Activated naive CD8-positive, alpha-beta T cell (primary cell): ENCODE measurements around the gene CFAP100.

Source experiments
- H3K27ac Mint-ChIP-seq: one replicate; pipeline ENCODE4 v1.8.0; 2021; ENCODE audit warnings: mixed read lengths
- H3K27me3 Mint-ChIP-seq: one replicate; pipeline ENCODE4 v1.8.0; 2021; ENCODE audit warnings: mixed read lengths
- H3K36me3 Mint-ChIP-seq: one replicate; pipeline ENCODE4 v1.8.0; 2021; ENCODE audit warnings: mixed read lengths
- H3K4me1 Mint-ChIP-seq: one replicate; pipeline ENCODE4 v1.8.0; 2021; ENCODE audit warnings: low read depth, mixed read lengths
- H3K4me3 Mint-ChIP-seq: one replicate; pipeline ENCODE4 v1.8.0; 2021; ENCODE audit warnings: mild to moderate bottlenecking, mixed read lengths
- H3K9me3 Mint-ChIP-seq: one replicate; pipeline ENCODE4 v1.8.0; 2021; ENCODE audit warnings: low read depth, mixed read lengths

The CFAP100 gene

DNA sequence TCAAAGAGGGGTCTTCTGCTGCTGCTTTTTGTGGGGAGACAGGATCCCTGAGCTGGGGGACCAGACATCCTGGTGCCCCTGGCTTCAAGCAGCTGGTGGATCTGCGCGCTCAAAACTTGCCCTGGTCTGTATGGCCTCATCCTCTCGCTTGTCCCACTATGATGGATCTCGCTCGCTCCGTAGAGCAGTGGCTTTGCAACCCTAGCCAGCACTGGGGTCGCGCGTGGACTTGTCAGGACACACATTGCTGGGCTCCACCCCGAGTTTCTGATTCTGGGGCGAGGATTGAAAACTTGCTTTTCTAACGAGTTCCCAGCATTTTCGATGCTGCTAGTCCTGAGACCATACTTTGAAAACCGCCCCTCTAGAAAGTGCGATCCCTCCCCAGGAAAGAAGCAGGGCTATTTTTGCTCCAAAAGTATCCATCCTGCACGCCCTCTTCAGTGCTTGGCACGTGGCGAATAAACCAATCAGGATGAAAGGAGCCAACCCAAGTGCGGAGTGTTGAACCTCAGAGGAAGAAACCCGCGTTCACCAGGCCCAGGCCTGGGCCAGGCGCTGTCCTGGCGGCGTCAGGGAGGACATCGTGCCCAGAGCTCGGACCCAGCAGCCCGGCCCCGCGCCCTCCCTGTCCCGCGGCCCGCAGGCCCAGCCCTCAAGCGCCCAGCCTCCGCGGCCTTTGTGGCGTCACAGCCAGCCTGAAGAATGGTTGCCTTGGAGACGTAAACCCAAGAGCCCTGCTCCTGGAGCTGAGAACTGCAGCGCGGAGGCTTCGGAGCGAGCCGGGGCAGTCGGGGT lies at the start of gene CFAP100:
Gene CFAP100 (plus strand): TSS at position 731 of the 798 bp plus-strand sequence. CDS start 1,092 bp downstream, outside the sequence.
- Mint-ChIP-seq H3K4me3 (no peak within 1 kb of the TSS), H3K36me3 (no peaks in the 10 kb centered on the region), H3K27me3 (peaks cover 31% of the 10 kb centered on the region)

DNA sequence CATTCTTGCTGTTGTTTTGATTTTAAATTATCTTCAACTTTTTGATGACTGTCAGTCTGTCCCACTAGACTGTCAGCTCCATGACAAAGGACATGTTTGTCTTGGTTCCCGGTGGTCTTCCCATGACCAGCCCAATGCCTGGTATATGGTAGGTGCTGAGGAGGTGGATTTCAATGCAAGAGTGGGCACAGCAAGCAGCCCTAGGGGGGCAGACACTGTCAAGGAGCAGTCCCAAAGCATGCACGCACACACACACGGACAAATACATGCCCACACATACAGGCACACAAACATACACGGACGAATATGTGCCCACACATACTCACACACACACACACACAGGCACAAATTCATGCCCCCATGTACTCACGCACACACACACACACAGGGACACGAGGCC lies 49.5 kb upstream of the CFAP100 start:
- Mint-ChIP-seq H3K27me3 (no peaks in the 10 kb centered on the region), H3K9me3 (no peaks in the 10 kb centered on the region), H3K4me1 (no peaks in the 10 kb centered on the region), H3K36me3 (no peaks in the 10 kb centered on the region), H3K4me3 (no peak overlapping the region), H3K27ac (no peak overlapping the region)

More for the DNA sequence above, at the start of gene CFAP100:
- Mint-ChIP-seq H3K4me1 (peaks cover 7% of the 10 kb centered on the region), H3K27ac (no peak within 1 kb of the TSS), H3K9me3 (no peaks in the 10 kb centered on the region)

- H3K27me3 Mint-ChIP-seq, result no peaks in the 10 kb centered on the region
- no peaks in the 10 kb centered on the region for H3K4me1 Mint-ChIP-seq
- no peaks in the 10 kb centered on the region for H3K36me3 Mint-ChIP-seq
- no peaks in the 10 kb centered on the region for H3K9me3 Mint-ChIP-seq
- no peak overlapping the region for H3K4me3 Mint-ChIP-seq
- H3K27ac Mint-ChIP-seq, result no peak overlapping the region
Observed at GRCh38 chr3:126345641-126346460, 48.9 kb upstream of the CFAP100 start.

DNA sequence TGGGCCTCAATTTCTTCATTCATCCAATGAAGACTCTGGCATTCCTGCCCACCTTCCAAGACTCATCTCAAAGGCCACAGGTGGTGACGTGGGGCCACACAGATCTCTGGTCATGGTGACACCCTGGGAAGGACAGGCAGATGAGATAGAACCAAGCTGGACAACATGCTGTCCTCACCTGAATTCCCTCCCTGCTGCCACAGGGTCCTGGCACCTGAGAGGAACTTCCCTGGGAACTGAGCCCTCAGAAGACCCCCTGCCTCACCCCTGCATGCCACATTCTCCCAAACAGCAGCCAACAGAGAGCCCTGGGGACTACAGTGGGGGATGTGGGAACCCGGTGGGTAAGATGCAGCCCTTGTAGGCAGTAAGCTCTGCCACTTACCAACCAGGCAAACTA lies 48.2 kb upstream of the CFAP100 start:
- Mint-ChIP-seq H3K4me3 (no peak overlapping the region), H3K4me1 (no peaks in the 10 kb centered on the region), H3K27me3 (no peaks in the 10 kb centered on the region), H3K36me3 (no peaks in the 10 kb centered on the region), H3K9me3 (no peaks in the 10 kb centered on the region), H3K27ac (no peak overlapping the region)

- Mint-ChIP-seq H3K9me3 (no peaks in the 10 kb centered on the region), H3K4me3 (no peak overlapping the region), H3K27me3 (no peaks in the 10 kb centered on the region), H3K27ac (no peak overlapping the region), H3K36me3 (no peaks in the 10 kb centered on the region), H3K4me1 (no peaks in the 10 kb centered on the region)
Observed at GRCh38 chr3:126347543-126348161, 47.1 kb upstream of the CFAP100 start.

DNA sequence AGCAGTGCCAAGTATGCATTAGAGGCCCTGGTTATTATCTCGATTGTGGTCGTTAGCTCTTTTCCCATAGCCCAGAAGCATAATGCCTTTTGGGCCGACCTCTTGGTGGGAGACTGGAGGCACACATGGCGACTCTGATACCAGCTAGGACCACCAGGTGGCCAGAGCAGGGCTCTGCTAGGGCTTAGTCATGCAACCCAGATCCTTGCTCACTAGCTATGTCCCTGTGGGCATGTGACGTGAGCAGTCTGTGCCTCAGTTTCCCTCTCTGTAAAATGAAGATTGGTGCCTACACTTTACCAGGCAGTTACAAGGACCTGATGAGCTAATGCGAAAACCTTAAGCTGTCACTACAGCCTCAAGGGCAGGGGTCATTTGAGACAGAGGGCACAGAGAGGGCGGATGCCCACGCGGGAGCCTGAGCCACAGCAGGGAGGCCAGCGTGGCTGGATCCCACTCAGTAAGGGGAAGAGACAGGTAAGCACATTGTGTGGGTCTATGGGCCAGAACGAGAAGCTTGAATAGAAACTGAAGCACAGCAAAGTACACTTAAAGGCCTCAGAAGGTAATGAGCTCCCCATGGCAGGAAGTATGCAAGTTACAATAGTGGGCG lies 46.3 kb upstream of the CFAP100 start:
- Mint-ChIP-seq H3K27me3 (no peaks in the 10 kb centered on the region), H3K4me1 (no peaks in the 10 kb centered on the region), H3K36me3 (no peaks in the 10 kb centered on the region), H3K9me3 (no peaks in the 10 kb centered on the region), H3K27ac (no peak overlapping the region), H3K4me3 (no peak overlapping the region)

DNA sequence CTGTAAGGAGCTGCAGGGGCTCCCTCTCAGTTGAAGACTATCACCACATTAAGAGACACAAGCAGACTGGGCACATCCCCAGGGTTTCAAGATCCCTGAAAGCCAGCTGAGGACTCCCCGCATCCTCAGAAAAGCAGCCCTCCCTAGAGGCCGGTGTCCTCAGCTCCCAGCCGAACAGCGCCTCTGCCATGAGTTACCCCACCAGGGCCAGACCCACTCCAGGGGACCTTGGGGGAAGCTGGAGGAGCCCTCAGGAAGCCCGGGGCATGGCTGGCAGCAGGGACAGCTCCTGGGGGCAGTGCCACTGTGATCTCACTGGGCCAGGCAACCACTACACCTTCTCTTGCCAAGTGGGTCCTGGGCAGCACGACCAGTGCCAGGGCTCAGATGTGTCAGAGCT lies 45.6 kb upstream of the CFAP100 start:
- H3K27me3 Mint-ChIP-seq, result no peaks in the 10 kb centered on the region
- no peaks in the 10 kb centered on the region for H3K36me3 Mint-ChIP-seq
- H3K4me1 Mint-ChIP-seq, result no peaks in the 10 kb centered on the region
- no peak overlapping the region for H3K4me3 Mint-ChIP-seq
- H3K27ac Mint-ChIP-seq, result no peak overlapping the region
- H3K9me3 Mint-ChIP-seq, result no peaks in the 10 kb centered on the region

- Mint-ChIP-seq H3K9me3 (no peaks in the 10 kb centered on the region), H3K4me3 (no peak overlapping the region), H3K27me3 (no peaks in the 10 kb centered on the region), H3K4me1 (no peaks in the 10 kb centered on the region), H3K27ac (no peak overlapping the region), H3K36me3 (no peaks in the 10 kb centered on the region)
Observed at GRCh38 chr3:126349611-126350501, 44.9 kb upstream of the CFAP100 start.

GRCh38 chr3:126350502-126351085 lies 44.1 kb upstream of the CFAP100 start:
- H3K27me3 Mint-ChIP-seq, result peaks cover 4% of the 10 kb centered on the region
- no peak overlapping the region for H3K27ac Mint-ChIP-seq
- no peaks in the 10 kb centered on the region for H3K9me3 Mint-ChIP-seq
- H3K36me3 Mint-ChIP-seq, result no peaks in the 10 kb centered on the region
- H3K4me1 Mint-ChIP-seq, result peaks cover 2% of the 10 kb centered on the region
- no peak overlapping the region for H3K4me3 Mint-ChIP-seq

- H3K9me3 Mint-ChIP-seq, result no peaks in the 10 kb centered on the region
- peaks cover 3% of the 10 kb centered on the region for H3K4me1 Mint-ChIP-seq
- no peaks in the 10 kb centered on the region for H3K36me3 Mint-ChIP-seq
- H3K4me3 Mint-ChIP-seq, result no peak overlapping the region
- H3K27me3 Mint-ChIP-seq, result peaks cover 5% of the 10 kb centered on the region
- H3K27ac Mint-ChIP-seq, result no peak overlapping the region
Observed at GRCh38 chr3:126351086-126351770, 43.5 kb upstream of the CFAP100 start.

GRCh38 chr3:126351771-126352475 lies 42.8 kb upstream of the CFAP100 start:
- Mint-ChIP-seq H3K4me3 (no peak overlapping the region), H3K36me3 (no peaks in the 10 kb centered on the region), H3K27ac (no peak overlapping the region), H3K9me3 (no peaks in the 10 kb centered on the region), H3K27me3 (peaks cover 7% of the 10 kb centered on the region), H3K4me1 (peaks cover 6% of the 10 kb centered on the region)

DNA sequence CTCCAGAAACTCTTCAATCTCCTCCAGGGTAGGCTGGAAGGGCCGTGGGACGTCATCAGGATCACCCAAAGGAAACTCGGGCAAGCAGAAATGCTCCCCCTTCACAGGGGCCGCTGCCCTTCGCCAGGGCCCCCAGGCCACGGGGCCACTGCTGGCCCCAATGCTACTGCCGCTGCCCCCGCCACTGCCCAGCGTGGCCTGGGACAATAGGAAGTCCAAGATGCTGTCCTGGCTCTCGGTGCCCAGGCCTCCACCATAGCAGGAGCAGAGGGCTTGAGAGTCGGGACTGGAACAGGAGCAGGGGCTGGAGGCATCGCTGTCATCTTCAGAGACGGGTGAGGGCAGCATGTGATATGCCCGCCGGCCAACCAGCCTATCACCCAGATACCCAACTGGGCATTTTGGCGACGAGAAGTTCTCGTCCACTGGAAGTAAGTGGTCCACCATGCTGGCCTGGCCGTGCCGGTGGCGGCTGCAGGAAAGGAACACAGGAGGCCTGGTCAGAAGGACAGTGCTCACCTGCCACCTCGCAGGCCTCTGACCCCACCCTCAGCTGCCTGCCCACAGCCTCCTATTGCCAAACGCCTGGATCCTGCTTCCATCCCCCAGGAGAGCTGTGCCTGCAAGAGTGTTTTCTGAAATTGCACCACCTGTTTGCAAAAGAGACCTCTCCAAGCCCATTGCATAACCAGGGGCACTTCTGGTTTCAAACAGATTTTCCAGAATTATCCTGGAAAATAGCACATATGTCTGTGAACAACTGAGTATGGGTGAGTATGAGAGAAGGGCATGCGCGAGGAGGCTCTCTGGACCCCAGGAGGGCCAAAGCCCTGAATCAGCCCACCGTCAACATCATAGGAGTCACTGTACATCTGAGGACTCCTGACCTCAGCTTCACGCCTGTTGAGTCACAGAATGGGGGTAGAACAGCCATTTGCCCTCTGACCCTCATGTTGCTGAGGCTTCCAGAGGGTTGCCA lies 41.9 kb upstream of the CFAP100 start:
- Mint-ChIP-seq H3K4me1 (peaks cover 9% of the 10 kb centered on the region), H3K27me3 (peaks cover 7% of the 10 kb centered on the region), H3K4me3 (no peak overlapping the region)

More for the DNA sequence above, 41.9 kb upstream of the CFAP100 start:
- H3K27ac Mint-ChIP-seq, result no peak overlapping the region
- H3K9me3 Mint-ChIP-seq, result no peaks in the 10 kb centered on the region
- H3K36me3 Mint-ChIP-seq, result no peaks in the 10 kb centered on the region
